ENCODE measurements around the gene RPL37. TPM values are rescaled to one million over a fixed set of nuclear protein-coding genes. Genes with fewer than 3 reads are reported as not detected.
A peak's percentile ranks its signal among the peaks of the same experiment; 100 is the strongest.

RPL37 gene
- total RNA-seq, 1 experiment from 2014 or later: 1,279 TPM

DNA sequence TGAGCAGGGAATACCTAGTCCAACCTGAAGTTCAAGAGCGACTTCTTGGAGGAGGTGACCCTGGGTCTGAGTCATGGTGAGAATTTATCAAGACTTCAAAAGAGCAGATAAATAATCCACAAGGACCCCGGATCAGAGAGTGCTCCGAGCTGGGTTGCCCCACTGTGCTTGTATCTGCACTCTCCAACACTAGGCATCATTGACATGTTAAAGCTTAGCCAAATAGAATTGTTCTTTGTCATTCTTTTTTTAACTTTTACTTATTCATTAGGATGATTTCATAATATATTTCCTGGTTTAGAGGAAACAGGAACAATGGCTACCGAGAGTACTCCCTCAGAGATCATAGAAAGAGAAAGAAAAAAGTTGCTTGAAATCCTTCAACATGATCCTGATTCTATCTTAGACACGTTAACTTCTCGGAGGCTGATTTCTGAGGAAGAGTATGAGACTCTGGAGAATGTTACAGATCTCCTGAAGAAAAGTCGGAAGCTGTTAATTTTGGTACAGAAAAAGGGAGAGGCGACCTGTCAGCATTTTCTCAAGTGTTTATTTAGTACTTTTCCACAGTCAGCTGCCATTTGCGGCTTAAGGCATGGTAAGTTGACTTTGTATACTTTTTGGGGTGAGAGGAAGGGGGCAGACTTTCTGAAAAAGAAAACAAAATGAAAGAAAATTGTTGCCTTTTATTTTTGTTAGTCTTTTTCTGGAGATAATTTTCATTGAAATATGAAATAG is 6.2 kb upstream of the RPL37 start, which contains the start of gene CARD6:
Gene CARD6 (plus strand): TSS at position 300 of the 738 bp plus-strand sequence. CDS start 16 bp downstream, at position 316.
- Histone ChIP-seq H3K27me3 (ENCODE audit: insufficient read depth, low read length) (no peaks in the 10 kb centered on the region), H2AFZ (ENCODE audit: low read depth, low read length, poor library complexity, severe bottlenecking) (peak within 1 kb of the TSS; percentile 39), H4K20me1 (ENCODE audit: insufficient read depth) (no peaks in the 10 kb centered on the region), H3K79me2 (ENCODE audit: insufficient read depth, low read length) (no peaks in the 10 kb centered on the region), H3K4me1 (ENCODE audit: control insufficient read depth in 1 of 2, insufficient read depth in 2 of 2, low read length in 2 of 2) (peaks cover 0 to 5% of the 10 kb centered on the region in 2 experiments; a peak in 1 of 4 replicates), H3K9me2 (ENCODE audit: insufficient read depth) (no peaks in the 10 kb centered on the region), H3K9me3 (ENCODE audit: control insufficient read depth in 1 of 2, insufficient read depth in 1 of 2, low read depth in 1 of 2, low read length in 2 of 2) (no peaks in the 10 kb centered on the region), H3K36me3 (ENCODE audit: control insufficient read depth in 1 of 2, insufficient read depth in 2 of 2, low read length in 2 of 2) (no peaks in the 10 kb centered on the region), H3K27ac (ENCODE audit: low read depth, low read length) (no peak within 1 kb of the TSS), H3K4me3 (replicated peaks in 1 of 2; ENCODE audit: low read depth in 1 of 2, low read length in 2 of 2) (no peak within 1 kb of the TSS), H3K4me2 (ENCODE audit: low read length) (no peak within 1 kb of the TSS), H3K9ac (ENCODE audit: low read length) (no peak within 1 kb of the TSS)
- POLR2A ChIA-PET: interaction anchor here (0.5 kb wide), 1 partner anchor 9 kb away, joined by 3 read pairs; no protein-coding TSS in a partner anchor
- intact Hi-C loops (cut with micrococcal nuclease): no loop called here
- BruUV-seq (replicated peaks): no TSS peak
- DNase-seq (ENCODE audit: low read depth, low spot score) (no peak), ATAC-seq (no peak)
- RAD21 ChIA-PET (ENCODE audit: low non-redundant PET in 1 of 2, low total read pairs in 2 of 2, uncharacterized antibody in 2 of 2, unreplicated experiment in 2 of 2): no interaction called here
- CTCF ChIA-PET: no interaction called here
- no peak for TF ChIP-seq FOSL1 (IDR thresholded peaks at IDR 0.05; ENCODE audit: low read depth)
- TF ChIP-seq POLR2AphosphoS5 (IDR thresholded peaks at IDR 0.05; ENCODE audit: low read depth, low read length): no peak

DNA sequence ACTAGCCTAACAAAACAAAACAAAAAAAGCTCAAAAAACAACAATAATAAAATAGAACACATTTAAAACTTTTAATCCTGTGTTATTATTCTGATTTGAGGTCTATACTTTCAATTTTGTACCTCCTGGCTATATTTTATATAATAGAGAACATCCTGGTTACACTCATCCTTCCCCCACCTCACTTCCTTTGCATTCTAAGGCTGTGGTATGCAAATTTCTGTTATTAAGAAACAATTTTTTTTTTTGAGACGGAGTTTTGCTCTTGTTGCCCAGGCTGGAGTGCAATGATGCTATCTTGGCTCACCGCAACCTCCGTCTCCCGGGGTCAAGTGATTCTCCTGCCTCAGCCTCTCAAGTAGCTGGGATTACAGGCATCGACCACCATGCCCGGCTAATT is 3.1 kb upstream of the RPL37 start:
- H3K9me3 ChIP-seq (ENCODE audit: control insufficient read depth in 1 of 2, insufficient read depth in 1 of 2, low read depth in 1 of 2, low read length in 2 of 2): no peaks in the 10 kb centered on the region
- no peak for DNase-seq (ENCODE audit: low read depth, low spot score)
- CTCF ChIA-PET: no interaction called here
- no peak overlapping the region for H3K9ac ChIP-seq (ENCODE audit: low read length)
- H3K36me3 ChIP-seq (ENCODE audit: control insufficient read depth in 1 of 2, insufficient read depth in 2 of 2, low read length in 2 of 2): peaks cover 9 to 16% of the 10 kb centered on the region in 2 experiments; a peak in 3 of 4 replicates
- H3K4me1 ChIP-seq (ENCODE audit: control insufficient read depth in 1 of 2, insufficient read depth in 2 of 2, low read length in 2 of 2): peaks cover 5 to 19% of the 10 kb centered on the region in 2 experiments; a peak in 3 of 4 replicates
- no peak overlapping the region for H2AFZ ChIP-seq (ENCODE audit: low read depth, low read length, poor library complexity, severe bottlenecking)
- H3K79me2 ChIP-seq (ENCODE audit: insufficient read depth, low read length): peaks cover 23% of the 10 kb centered on the region
- no peaks in the 10 kb centered on the region for H3K9me2 ChIP-seq (ENCODE audit: insufficient read depth)
- no peak overlapping the region for H3K4me2 ChIP-seq (ENCODE audit: low read length)
- H3K4me3 ChIP-seq (replicated peaks in 1 of 2; ENCODE audit: low read depth in 1 of 2, low read length in 2 of 2): no peak overlapping the region
- no TSS peak for BruUV-seq (replicated peaks)
- POLR2A ChIA-PET: no interaction called here
- no peaks in the 10 kb centered on the region for H3K27me3 ChIP-seq (ENCODE audit: insufficient read depth, low read length)
- no peak for ATAC-seq
- H4K20me1 ChIP-seq (ENCODE audit: insufficient read depth): peaks cover 7% of the 10 kb centered on the region; the same call in 1 of the 2 replicates
- intact Hi-C loops (cut with micrococcal nuclease): no loop called here
- H3K27ac ChIP-seq (ENCODE audit: low read depth, low read length): no peak overlapping the region
- RAD21 ChIA-PET (ENCODE audit: low non-redundant PET in 1 of 2, low total read pairs in 2 of 2, uncharacterized antibody in 2 of 2, unreplicated experiment in 2 of 2): no interaction called here
- TF ChIP-seq EGR1 (IDR thresholded peaks at IDR 0.05; ENCODE audit: low read depth): no peak
- TF ChIP-seq, protein P1, sequence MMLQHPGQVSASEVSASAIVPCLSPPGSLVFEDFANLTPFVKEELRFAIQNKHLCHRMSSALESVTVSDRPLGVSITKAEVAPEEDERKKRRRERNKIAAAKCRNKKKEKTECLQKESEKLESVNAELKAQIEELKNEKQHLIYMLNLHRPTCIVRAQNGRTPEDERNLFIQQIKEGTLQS (IDR thresholded peaks at IDR 0.05): no peak
- TF ChIP-seq FOSL1 (IDR thresholded peaks at IDR 0.05; ENCODE audit: low read depth): no peak
- TF ChIP-seq, protein P2, sequence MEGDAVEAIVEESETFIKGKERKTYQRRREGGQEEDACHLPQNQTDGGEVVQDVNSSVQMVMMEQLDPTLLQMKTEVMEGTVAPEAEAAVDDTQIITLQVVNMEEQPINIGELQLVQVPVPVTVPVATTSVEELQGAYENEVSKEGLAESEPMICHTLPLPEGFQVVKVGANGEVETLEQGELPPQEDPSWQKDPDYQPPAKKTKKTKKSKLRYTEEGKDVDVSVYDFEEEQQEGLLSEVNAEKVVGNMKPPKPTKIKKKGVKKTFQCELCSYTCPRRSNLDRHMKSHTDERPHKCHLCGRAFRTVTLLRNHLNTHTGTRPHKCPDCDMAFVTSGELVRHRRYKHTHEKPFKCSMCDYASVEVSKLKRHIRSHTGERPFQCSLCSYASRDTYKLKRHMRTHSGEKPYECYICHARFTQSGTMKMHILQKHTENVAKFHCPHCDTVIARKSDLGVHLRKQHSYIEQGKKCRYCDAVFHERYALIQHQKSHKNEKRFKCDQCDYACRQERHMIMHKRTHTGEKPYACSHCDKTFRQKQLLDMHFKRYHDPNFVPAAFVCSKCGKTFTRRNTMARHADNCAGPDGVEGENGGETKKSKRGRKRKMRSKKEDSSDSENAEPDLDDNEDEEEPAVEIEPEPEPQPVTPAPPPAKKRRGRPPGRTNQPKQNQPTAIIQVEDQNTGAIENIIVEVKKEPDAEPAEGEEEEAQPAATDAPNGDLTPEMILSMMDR (IDR thresholded peaks at IDR 0.05 in 2 of 3, conservative IDR thresholded peaks at IDR 0.05 in 1 of 3; ENCODE audit: borderline replicate concordance in 1 of 3, insufficient read depth in 1 of 3, low read depth in 2 of 3, low read length in 2 of 3): no peak
- TF ChIP-seq SRF (IDR thresholded peaks at IDR 0.05; ENCODE audit: low read depth): no peak
- TF ChIP-seq POLR2A (IDR thresholded peaks at IDR 0.05; ENCODE audit: borderline replicate concordance, extremely low read depth, insufficient read depth, insufficient read length): no peak
- TF ChIP-seq, protein P3, sequence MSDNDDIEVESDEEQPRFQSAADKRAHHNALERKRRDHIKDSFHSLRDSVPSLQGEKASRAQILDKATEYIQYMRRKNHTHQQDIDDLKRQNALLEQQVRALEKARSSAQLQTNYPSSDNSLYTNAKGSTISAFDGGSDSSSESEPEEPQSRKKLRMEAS (IDR thresholded peaks at IDR 0.05): no peak
- TF ChIP-seq, protein P4, sequence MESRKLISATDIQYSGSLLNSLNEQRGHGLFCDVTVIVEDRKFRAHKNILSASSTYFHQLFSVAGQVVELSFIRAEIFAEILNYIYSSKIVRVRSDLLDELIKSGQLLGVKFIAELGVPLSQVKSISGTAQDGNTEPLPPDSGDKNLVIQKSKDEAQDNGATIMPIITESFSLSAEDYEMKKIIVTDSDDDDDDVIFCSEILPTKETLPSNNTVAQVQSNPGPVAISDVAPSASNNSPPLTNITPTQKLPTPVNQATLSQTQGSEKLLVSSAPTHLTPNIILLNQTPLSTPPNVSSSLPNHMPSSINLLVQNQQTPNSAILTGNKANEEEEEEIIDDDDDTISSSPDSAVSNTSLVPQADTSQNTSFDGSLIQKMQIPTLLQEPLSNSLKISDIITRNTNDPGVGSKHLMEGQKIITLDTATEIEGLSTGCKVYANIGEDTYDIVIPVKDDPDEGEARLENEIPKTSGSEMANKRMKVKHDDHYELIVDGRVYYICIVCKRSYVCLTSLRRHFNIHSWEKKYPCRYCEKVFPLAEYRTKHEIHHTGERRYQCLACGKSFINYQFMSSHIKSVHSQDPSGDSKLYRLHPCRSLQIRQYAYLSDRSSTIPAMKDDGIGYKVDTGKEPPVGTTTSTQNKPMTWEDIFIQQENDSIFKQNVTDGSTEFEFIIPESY (IDR thresholded peaks at IDR 0.05; ENCODE audit: extremely low read depth, insufficient replicate concordance, low read length): no peak
- TF ChIP-seq YY1 (IDR thresholded peaks at IDR 0.05; ENCODE audit: extremely low read depth, insufficient replicate concordance, low read depth, low read length): no peak
